ENCODE results near the gene WAC. TPM values are rescaled to one million over a fixed set of nuclear protein-coding genes. Genes with fewer than 3 reads are reported as not detected.

Gene WAC
- total and polyA plus RNA-seq, 2 of the 13 experiments (the other 11 are each of a cell fraction or from before 2014, with no cell fraction given): 69.1 to 96.2 TPM

DNA sequence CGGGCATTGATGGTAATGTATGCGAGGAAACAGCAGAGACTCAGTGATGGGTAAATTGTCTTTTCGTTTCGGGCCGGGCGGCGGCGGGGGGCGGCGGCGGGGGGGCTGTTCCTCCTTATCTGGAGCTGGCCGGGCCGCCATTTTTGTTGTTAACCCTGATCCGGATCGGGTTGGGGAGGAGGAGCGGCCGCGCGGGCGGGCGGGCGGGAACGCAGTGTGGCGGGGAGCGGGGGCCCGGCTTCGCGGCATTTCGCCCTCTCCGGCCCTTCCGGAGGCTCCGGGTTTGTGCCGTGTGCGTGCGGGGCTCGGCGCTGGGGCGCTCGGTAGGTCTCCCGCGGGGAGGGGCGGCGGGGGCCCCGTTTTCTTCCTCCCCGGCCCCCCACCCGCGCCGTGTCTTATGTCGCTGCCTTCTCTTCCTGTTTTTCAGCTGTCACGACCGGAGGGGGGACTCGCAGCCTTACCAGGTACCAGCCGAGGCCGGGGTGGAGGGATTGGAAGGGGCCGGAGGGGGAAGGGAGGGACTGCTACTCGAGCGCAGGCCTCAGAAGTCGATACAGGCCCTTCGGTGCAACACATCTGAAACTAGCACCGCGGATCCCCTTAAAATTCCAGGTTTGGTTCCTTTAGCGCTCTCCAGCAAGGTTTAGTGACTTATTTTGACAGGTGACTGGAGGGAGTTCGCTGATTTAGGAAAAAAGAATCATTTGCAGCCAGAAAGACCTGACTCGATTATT, 820 bp downstream of the WAC start (continued):
- TF ChIP-seq, protein P1, sequence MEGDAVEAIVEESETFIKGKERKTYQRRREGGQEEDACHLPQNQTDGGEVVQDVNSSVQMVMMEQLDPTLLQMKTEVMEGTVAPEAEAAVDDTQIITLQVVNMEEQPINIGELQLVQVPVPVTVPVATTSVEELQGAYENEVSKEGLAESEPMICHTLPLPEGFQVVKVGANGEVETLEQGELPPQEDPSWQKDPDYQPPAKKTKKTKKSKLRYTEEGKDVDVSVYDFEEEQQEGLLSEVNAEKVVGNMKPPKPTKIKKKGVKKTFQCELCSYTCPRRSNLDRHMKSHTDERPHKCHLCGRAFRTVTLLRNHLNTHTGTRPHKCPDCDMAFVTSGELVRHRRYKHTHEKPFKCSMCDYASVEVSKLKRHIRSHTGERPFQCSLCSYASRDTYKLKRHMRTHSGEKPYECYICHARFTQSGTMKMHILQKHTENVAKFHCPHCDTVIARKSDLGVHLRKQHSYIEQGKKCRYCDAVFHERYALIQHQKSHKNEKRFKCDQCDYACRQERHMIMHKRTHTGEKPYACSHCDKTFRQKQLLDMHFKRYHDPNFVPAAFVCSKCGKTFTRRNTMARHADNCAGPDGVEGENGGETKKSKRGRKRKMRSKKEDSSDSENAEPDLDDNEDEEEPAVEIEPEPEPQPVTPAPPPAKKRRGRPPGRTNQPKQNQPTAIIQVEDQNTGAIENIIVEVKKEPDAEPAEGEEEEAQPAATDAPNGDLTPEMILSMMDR (CRISPR knock-in tag; IDR thresholded peaks at IDR 0.05): no peak
- no peak for TF ChIP-seq ZNF878 (CRISPR knock-in tag; IDR thresholded peaks at IDR 0.05)
- no peak for TF ChIP-seq ZNF383 (CRISPR knock-in tag; IDR thresholded peaks at IDR 0.05; ENCODE audit: borderline replicate concordance)
- TF ChIP-seq ZNF138 (CRISPR knock-in tag; IDR thresholded peaks at IDR 0.05; ENCODE audit: low read depth): no peak
- no peak for TF ChIP-seq ZNF644 (CRISPR knock-in tag; IDR thresholded peaks at IDR 0.05; ENCODE audit: low read depth)
- no peak for TF ChIP-seq ATF7 (IDR thresholded peaks at IDR 0.05)
- no peak for TF ChIP-seq ATF7 (CRISPR knock-in tag; IDR thresholded peaks at IDR 0.05)
- no peak for TF ChIP-seq SMAD3 (CRISPR knock-in tag; IDR thresholded peaks at IDR 0.05)
- TF ChIP-seq NRL (CRISPR knock-in tag; IDR thresholded peaks at IDR 0.05; ENCODE audit: borderline replicate concordance): no peak
- TF ChIP-seq, protein P2, sequence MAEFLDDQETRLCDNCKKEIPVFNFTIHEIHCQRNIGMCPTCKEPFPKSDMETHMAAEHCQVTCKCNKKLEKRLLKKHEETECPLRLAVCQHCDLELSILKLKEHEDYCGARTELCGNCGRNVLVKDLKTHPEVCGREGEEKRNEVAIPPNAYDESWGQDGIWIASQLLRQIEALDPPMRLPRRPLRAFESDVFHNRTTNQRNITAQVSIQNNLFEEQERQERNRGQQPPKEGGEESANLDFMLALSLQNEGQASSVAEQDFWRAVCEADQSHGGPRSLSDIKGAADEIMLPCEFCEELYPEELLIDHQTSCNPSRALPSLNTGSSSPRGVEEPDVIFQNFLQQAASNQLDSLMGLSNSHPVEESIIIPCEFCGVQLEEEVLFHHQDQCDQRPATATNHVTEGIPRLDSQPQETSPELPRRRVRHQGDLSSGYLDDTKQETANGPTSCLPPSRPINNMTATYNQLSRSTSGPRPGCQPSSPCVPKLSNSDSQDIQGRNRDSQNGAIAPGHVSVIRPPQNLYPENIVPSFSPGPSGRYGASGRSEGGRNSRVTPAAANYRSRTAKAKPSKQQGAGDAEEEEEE (CRISPR knock-in tag; IDR thresholded peaks at IDR 0.05; ENCODE audit: borderline replicate concordance): no peak
- peak; percentile 52; the same call in 1 of the 2 replicates for TF ChIP-seq PHF20 (CRISPR knock-in tag; IDR thresholded peaks at IDR 0.05)
- peak; percentile 56; the same call in 1 of the 2 replicates for TF ChIP-seq KMT2B (CRISPR knock-in tag; IDR thresholded peaks at IDR 0.05)
- no peak for TF ChIP-seq ZNF350 (CRISPR knock-in tag; IDR thresholded peaks at IDR 0.05; ENCODE audit: borderline replicate concordance, low read depth)
- no peak for TF ChIP-seq ZNF660 (CRISPR knock-in tag; IDR thresholded peaks at IDR 0.05; ENCODE audit: borderline replicate concordance, low read depth)
- no peak for TF ChIP-seq DR1 (CRISPR knock-in tag; IDR thresholded peaks at IDR 0.05)
- no peak for TF ChIP-seq ZBTB42 (CRISPR knock-in tag; IDR thresholded peaks at IDR 0.05)
- TF ChIP-seq, protein P3, sequence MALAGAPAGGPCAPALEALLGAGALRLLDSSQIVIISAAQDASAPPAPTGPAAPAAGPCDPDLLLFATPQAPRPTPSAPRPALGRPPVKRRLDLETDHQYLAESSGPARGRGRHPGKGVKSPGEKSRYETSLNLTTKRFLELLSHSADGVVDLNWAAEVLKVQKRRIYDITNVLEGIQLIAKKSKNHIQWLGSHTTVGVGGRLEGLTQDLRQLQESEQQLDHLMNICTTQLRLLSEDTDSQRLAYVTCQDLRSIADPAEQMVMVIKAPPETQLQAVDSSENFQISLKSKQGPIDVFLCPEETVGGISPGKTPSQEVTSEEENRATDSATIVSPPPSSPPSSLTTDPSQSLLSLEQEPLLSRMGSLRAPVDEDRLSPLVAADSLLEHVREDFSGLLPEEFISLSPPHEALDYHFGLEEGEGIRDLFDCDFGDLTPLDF (CRISPR knock-in tag; IDR thresholded peaks at IDR 0.05): no peak
- no peak for TF ChIP-seq ATM (IDR thresholded peaks at IDR 0.05; ENCODE audit: borderline replicate concordance)
- TF ChIP-seq, protein P4, sequence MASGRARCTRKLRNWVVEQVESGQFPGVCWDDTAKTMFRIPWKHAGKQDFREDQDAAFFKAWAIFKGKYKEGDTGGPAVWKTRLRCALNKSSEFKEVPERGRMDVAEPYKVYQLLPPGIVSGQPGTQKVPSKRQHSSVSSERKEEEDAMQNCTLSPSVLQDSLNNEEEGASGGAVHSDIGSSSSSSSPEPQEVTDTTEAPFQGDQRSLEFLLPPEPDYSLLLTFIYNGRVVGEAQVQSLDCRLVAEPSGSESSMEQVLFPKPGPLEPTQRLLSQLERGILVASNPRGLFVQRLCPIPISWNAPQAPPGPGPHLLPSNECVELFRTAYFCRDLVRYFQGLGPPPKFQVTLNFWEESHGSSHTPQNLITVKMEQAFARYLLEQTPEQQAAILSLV (CRISPR knock-in tag; IDR thresholded peaks at IDR 0.05; ENCODE audit: borderline replicate concordance): no peak
- no peak for TF ChIP-seq ZBTB1 (CRISPR knock-in tag; IDR thresholded peaks at IDR 0.05; ENCODE audit: borderline replicate concordance)
- TF ChIP-seq ZKSCAN1 (IDR thresholded peaks at IDR 0.05; ENCODE audit: low read length): no peak
- no peak for TF ChIP-seq CBFB (CRISPR knock-in tag; IDR thresholded peaks at IDR 0.05)
- TF ChIP-seq, protein P5, sequence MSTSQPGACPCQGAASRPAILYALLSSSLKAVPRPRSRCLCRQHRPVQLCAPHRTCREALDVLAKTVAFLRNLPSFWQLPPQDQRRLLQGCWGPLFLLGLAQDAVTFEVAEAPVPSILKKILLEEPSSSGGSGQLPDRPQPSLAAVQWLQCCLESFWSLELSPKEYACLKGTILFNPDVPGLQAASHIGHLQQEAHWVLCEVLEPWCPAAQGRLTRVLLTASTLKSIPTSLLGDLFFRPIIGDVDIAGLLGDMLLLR (CRISPR knock-in tag; IDR thresholded peaks at IDR 0.05): no peak
- no peak for TF ChIP-seq TMF1 (CRISPR knock-in tag; IDR thresholded peaks at IDR 0.05; ENCODE audit: low read depth)
- no peak; the same call in 1 of the 2 replicates for TF ChIP-seq KDM5A (IDR thresholded peaks at IDR 0.05; ENCODE audit: borderline replicate concordance, low read length)
